A549 (cell line): ENCODE measurements around the gene DSTN.

ENCODE experiments used
- CHD2 ChIP-seq: fragments of 150-350 bp; IDR thresholded peaks from 2 replicates; pipeline ENCODE4 v1.6.1; 2014; ENCODE audit warnings: low read length; ENCODE audit not compliant: partially characterized antibody
- EHMT2 ChIP-seq: fragments of 200-600 bp; sonication (generic); IDR thresholded peaks from 2 replicates; pipeline ENCODE4 v1.6.1; 2016; ENCODE audit warnings: antibody characterized with exemption, low read depth, mild to moderate bottlenecking, moderate library complexity
- EP300 ChIP-seq, 2 experiments: fragments of >200 bp; sonication (Bioruptor Twin); formaldehyde crosslinking; IDR thresholded peaks; 2 replicates in 1 of 2; 3 replicates in 1 of 2; pipeline ENCODE4 v1.6.1; 2016 to 2017
- ESRRA ChIP-seq: fragments of 150-350 bp; IDR thresholded peaks from 2 replicates; pipeline ENCODE4 v1.6.1; 2014; ENCODE audit warnings: mild to moderate bottlenecking, low read length, borderline replicate concordance
- KDM1A ChIP-seq: fragments of 200-600 bp; sonication (generic); IDR thresholded peaks from 2 replicates; pipeline ENCODE4 v1.6.1; 2016; ENCODE audit warnings: low read depth, mild to moderate bottlenecking
- POLR2A ChIP-seq: IDR thresholded peaks from 2 replicates; pipeline ENCODE4 v1.6.1; 2012; ENCODE audit warnings: mild to moderate bottlenecking, low read length
- RAD21 ChIP-seq, 2 experiments: fragments of >200 bp in 1 of 2; sonication (Bioruptor Twin) in 1 of 2; formaldehyde crosslinking in 1 of 2; IDR thresholded peaks in 1 of 2; conservative IDR thresholded peaks in 1 of 2; 2 replicates in 1 of 2; 3 replicates in 1 of 2; pipeline ENCODE4 v1.6.1; 2012 to 2018; ENCODE audit warnings: inconsistent platforms in 1 of 2
- RFX5 ChIP-seq: fragments of 450-650 bp; IDR thresholded peaks from 2 replicates; pipeline ENCODE4 v1.7.1; 2014; ENCODE audit warnings: antibody characterized with exemption, mild to moderate bottlenecking, moderate library complexity
- RNF2 ChIP-seq: fragments of 200-600 bp; sonication (generic); IDR thresholded peaks from 2 replicates; pipeline ENCODE4 v1.6.1; 2016; ENCODE audit warnings: low read depth, mild to moderate bottlenecking, antibody characterized with exemption, moderate library complexity, borderline replicate concordance
- TF ChIP-seq, protein P1 (sequence below): fragments of >200 bp; sonication (Bioruptor Twin); formaldehyde crosslinking; IDR thresholded peaks from 3 replicates; pipeline ENCODE4 v1.5.1; 2016
- TF ChIP-seq, protein P2 (sequence below): fragments of 450-650 bp; IDR thresholded peaks from 2 replicates; pipeline ENCODE4 v1.6.1; 2014; ENCODE audit warnings: antibody characterized with exemption
- TF ChIP-seq, protein P3 (sequence below): fragments of 200-600 bp; sonication (generic); IDR thresholded peaks from 2 replicates; pipeline ENCODE4 v1.6.1; 2016; ENCODE audit warnings: antibody characterized with exemption, mild to moderate bottlenecking, moderate library complexity
- TF ChIP-seq, protein P4 (sequence below): fragments of 250-450 bp; sonication (Bioruptor Pico); IDR thresholded peaks from 2 replicates; pipeline ENCODE4 v1.5.0; 2021; ENCODE audit warnings: mild to moderate bottlenecking, moderate library complexity, borderline replicate concordance

DNA sequence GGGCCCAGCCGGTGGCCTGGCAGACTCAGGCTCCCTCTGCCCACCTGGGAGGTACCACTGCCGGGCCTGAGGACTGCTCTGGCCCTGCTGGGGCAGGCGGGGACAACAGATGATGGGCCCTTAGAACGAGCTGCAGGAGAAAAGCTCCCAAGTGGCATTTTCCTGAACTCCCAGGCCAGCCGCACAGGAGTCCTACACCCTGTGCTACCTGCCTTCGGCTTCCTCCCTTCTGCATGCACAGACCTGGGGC is 41.3 kb downstream of the DSTN start:
- TF ChIP-seq, protein P1, sequence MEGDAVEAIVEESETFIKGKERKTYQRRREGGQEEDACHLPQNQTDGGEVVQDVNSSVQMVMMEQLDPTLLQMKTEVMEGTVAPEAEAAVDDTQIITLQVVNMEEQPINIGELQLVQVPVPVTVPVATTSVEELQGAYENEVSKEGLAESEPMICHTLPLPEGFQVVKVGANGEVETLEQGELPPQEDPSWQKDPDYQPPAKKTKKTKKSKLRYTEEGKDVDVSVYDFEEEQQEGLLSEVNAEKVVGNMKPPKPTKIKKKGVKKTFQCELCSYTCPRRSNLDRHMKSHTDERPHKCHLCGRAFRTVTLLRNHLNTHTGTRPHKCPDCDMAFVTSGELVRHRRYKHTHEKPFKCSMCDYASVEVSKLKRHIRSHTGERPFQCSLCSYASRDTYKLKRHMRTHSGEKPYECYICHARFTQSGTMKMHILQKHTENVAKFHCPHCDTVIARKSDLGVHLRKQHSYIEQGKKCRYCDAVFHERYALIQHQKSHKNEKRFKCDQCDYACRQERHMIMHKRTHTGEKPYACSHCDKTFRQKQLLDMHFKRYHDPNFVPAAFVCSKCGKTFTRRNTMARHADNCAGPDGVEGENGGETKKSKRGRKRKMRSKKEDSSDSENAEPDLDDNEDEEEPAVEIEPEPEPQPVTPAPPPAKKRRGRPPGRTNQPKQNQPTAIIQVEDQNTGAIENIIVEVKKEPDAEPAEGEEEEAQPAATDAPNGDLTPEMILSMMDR, result no peak
- TF ChIP-seq, protein P2, sequence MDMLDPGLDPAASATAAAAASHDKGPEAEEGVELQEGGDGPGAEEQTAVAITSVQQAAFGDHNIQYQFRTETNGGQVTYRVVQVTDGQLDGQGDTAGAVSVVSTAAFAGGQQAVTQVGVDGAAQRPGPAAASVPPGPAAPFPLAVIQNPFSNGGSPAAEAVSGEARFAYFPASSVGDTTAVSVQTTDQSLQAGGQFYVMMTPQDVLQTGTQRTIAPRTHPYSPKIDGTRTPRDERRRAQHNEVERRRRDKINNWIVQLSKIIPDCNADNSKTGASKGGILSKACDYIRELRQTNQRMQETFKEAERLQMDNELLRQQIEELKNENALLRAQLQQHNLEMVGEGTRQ, result no peak
- TF ChIP-seq CHD2 (no peak), POLR2A (no peak), RFX5 (no peak), EP300 (IDR thresholded peaks at IDR 0.05) (no peak), KDM1A (no peak), RNF2 (no peak), EHMT2 (no peak), ESRRA (no peak), RAD21 (conservative IDR thresholded peaks at IDR 0.05 in 1 of 2, IDR thresholded peaks at IDR 0.05 in 1 of 2) (no peak; a peak in 2 of 5 replicates)
- TF ChIP-seq, protein P3, sequence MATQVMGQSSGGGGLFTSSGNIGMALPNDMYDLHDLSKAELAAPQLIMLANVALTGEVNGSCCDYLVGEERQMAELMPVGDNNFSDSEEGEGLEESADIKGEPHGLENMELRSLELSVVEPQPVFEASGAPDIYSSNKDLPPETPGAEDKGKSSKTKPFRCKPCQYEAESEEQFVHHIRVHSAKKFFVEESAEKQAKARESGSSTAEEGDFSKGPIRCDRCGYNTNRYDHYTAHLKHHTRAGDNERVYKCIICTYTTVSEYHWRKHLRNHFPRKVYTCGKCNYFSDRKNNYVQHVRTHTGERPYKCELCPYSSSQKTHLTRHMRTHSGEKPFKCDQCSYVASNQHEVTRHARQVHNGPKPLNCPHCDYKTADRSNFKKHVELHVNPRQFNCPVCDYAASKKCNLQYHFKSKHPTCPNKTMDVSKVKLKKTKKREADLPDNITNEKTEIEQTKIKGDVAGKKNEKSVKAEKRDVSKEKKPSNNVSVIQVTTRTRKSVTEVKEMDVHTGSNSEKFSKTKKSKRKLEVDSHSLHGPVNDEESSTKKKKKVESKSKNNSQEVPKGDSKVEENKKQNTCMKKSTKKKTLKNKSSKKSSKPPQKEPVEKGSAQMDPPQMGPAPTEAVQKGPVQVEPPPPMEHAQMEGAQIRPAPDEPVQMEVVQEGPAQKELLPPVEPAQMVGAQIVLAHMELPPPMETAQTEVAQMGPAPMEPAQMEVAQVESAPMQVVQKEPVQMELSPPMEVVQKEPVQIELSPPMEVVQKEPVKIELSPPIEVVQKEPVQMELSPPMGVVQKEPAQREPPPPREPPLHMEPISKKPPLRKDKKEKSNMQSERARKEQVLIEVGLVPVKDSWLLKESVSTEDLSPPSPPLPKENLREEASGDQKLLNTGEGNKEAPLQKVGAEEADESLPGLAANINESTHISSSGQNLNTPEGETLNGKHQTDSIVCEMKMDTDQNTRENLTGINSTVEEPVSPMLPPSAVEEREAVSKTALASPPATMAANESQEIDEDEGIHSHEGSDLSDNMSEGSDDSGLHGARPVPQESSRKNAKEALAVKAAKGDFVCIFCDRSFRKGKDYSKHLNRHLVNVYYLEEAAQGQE, result no peak
- TF ChIP-seq, protein P4, sequence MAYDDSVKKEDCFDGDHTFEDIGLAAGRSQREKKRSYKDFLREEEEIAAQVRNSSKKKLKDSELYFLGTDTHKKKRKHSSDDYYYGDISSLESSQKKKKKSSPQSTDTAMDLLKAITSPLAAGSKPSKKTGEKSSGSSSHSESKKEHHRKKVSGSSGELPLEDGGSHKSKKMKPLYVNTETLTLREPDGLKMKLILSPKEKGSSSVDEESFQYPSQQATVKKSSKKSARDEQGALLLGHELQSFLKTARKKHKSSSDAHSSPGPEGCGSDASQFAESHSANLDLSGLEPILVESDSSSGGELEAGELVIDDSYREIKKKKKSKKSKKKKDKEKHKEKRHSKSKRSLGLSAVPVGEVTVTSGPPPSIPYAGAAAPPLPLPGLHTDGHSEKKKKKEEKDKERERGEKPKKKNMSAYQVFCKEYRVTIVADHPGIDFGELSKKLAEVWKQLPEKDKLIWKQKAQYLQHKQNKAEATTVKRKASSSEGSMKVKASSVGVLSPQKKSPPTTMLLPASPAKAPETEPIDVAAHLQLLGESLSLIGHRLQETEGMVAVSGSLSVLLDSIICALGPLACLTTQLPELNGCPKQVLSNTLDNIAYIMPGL (CRISPR knock-in tag), result no peak
